Smooth muscle cell (in vitro differentiated cells): ENCODE data around the gene SATB2. TPM values are rescaled to one million over a fixed set of nuclear protein-coding genes. Genes with fewer than 3 reads are reported as not detected.

Source experiments
- DNase-seq: peaks from one replicate; lab custom pipeline; 2025; ENCODE audit not compliant: unreplicated experiment; lab: John Stamatoyannopoulos, UW
- H2AFZ ChIP-seq: fragments of 200-600 bp; sonication (generic); 2 replicates; pipeline ENCODE4 v1.6.0; 2016; ENCODE audit warnings: antibody characterized with exemption, low read depth, mild to moderate bottlenecking
- H3F3A ChIP-seq: fragments of 200-600 bp; sonication (generic); 2 replicates; pipeline ENCODE4 v1.6.0; 2017; ENCODE audit warnings: antibody characterized with exemption, low read depth
- H3K27ac ChIP-seq: fragments of 200-600 bp; sonication (generic); 2 replicates; pipeline ENCODE4 v1.5.1; 2016; ENCODE audit warnings: low read depth, mild to moderate bottlenecking
- H3K27me3 ChIP-seq: fragments of 200-600 bp; sonication (generic); 2 replicates; pipeline ENCODE4 v1.6.1; 2016; ENCODE audit warnings: low read depth, mild to moderate bottlenecking
- H3K36me3 ChIP-seq: fragments of 200-600 bp; sonication (generic); 2 replicates; pipeline ENCODE4 v1.5.1; 2016; ENCODE audit warnings: low read depth
- H3K4me1 ChIP-seq: fragments of 200-600 bp; sonication (generic); 2 replicates; pipeline ENCODE4 v1.5.1; 2016; ENCODE audit warnings: low read depth
- H3K4me2 ChIP-seq: fragments of 200-600 bp; sonication (generic); 2 replicates; pipeline ENCODE4 v1.6.0; 2016; ENCODE audit warnings: mild to moderate bottlenecking
- H3K4me3 ChIP-seq: fragments of 200-600 bp; sonication (generic); 2 replicates; pipeline ENCODE4 v1.5.1; 2016; ENCODE audit warnings: mild to moderate bottlenecking
- H3K79me2 ChIP-seq: fragments of 200-600 bp; sonication (generic); 2 replicates; pipeline ENCODE4 v1.6.0; 2016; ENCODE audit warnings: low read depth, mild to moderate bottlenecking
- H3K9ac ChIP-seq: fragments of 200-600 bp; sonication (generic); 2 replicates; pipeline ENCODE4 v1.6.0; 2016; ENCODE audit warnings: low read depth
- H3K9me3 ChIP-seq: fragments of 200-600 bp; sonication (generic); replicated peaks from 2 replicates; pipeline ENCODE4 v1.5.1; 2016; ENCODE audit warnings: low read depth
- H4K20me1 ChIP-seq: fragments of 200-600 bp; sonication (generic); 2 replicates; pipeline ENCODE4 v1.6.0; 2016; ENCODE audit warnings: low read depth
- WGBS: methylation state at CpG from one replicate; pipeline ENCODE4 v1.1.7; 2016; ENCODE audit warnings: low lambda C conversion rate; 5-methylcytosine and 5-hydroxymethylcytosine counted together
- polyA plus RNA-seq: library from polyadenylated mRNA; unstranded; fragments of >200 nt; fragmentation: Nextera tagmentation; extraction: Ambion mirVana; gene quantifications from 2 replicates; pipeline ENCODE4 v1.2.1, GENCODE V29; 2016
- total RNA-seq: library from RNA; depleted of rRNA; stranded (reverse); fragments of >200 nt; gene quantifications from 2 replicates; pipeline ENCODE4 v1.2.3, GENCODE V29; 2014
- TF ChIP-seq, protein P1 (sequence below): fragments of 200-600 bp; sonication (generic); IDR thresholded peaks from 2 replicates; pipeline ENCODE4 v1.5.1; 2017; ENCODE audit warnings: borderline replicate concordance, mild to moderate bottlenecking, antibody characterized with exemption; ENCODE audit not compliant: insufficient read depth, poor library complexity, severe bottlenecking

The SATB2 gene
- total and polyA plus RNA-seq, 2 experiments from 2014 or later: 0.73 to 12.5 TPM

DNA sequence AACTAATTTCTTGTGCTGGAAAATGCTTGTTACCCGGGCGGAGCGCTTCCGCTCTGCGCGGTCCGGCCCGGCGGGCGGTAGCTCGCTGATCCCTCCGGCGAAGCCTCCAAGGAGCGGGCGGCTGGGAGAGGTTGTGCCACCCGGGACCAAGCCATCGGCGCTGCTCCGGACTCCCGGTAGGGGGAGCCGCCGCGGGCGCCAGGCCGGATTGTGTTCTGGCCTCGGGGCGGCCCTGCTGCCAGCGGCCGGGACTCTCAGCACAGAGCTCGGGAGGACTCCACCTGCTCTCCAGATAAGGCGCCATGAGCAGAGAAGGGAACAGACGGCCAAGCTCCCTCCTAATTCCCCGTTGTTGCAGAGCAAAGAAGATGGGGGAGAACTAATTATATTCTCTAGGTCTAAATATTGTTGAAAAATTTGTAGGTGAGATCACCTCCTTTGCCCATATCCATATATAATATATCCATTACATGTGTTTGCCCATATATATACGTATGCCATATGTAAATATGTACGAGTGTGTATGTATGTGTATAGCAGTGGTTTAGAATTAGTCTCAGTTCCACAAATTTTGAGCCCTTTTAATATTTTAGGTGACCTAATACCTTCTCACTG lies 13.8 kb upstream of the SATB2 start:
- Histone ChIP-seq H3K79me2 (no peaks in the 10 kb centered on the region), H3K4me2 (peak overlapping the region; percentile 87), H4K20me1 (no peaks in the 10 kb centered on the region), H3K9ac (no peak overlapping the region), H3K27me3 (peaks cover 98% of the 10 kb centered on the region), H3K4me1 (peaks cover 11% of the 10 kb centered on the region), H3K4me3 (peak overlapping the region; percentile 44), H3K36me3 (no peaks in the 10 kb centered on the region), H3K9me3 (no peaks in the 10 kb centered on the region), H3K27ac (no peak overlapping the region), H3F3A (no peaks in the 10 kb centered on the region), H2AFZ (no peak overlapping the region)
- 6% methylated on average over 35 of the region's 35 CpGs for WGBS
- DNase-seq: peak; percentile 28
- TF ChIP-seq, protein P1, sequence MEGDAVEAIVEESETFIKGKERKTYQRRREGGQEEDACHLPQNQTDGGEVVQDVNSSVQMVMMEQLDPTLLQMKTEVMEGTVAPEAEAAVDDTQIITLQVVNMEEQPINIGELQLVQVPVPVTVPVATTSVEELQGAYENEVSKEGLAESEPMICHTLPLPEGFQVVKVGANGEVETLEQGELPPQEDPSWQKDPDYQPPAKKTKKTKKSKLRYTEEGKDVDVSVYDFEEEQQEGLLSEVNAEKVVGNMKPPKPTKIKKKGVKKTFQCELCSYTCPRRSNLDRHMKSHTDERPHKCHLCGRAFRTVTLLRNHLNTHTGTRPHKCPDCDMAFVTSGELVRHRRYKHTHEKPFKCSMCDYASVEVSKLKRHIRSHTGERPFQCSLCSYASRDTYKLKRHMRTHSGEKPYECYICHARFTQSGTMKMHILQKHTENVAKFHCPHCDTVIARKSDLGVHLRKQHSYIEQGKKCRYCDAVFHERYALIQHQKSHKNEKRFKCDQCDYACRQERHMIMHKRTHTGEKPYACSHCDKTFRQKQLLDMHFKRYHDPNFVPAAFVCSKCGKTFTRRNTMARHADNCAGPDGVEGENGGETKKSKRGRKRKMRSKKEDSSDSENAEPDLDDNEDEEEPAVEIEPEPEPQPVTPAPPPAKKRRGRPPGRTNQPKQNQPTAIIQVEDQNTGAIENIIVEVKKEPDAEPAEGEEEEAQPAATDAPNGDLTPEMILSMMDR: peak; percentile 73

DNA sequence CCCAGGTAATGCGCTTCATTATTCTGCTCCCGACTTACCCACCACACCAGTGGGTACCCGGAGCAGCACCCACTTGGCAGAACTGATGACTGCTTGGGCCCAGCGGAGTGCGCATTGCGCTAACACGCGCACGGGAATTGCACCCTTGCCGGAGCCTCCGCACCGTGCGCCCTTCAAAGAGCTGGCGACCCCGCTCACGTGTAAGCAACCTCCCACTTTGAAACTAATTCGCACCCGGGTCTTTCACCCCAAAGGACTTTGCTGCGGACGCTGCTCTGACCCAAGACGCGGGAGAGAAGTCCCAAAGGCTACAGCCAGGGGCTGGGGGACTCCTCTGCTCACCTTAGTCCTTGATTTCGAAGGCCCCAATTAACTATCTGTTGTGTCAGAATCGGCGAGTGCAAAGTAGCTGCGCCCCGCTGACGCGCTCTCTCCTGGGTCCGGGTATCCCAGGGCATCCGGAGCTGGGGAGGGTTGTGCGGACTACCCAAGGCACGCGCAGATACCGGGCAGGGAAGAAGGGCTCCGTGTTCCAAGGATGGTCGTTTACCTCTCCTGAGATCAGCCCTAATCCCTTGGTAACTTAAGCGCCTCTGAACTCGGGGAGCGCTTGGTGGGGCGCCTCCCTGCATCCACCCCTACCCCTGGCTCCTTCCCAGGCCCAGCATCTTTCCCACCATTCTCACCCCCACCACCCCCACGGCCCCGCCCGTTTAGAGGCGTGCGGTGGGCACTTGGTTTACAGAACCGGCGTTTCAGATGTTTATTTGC lies 13.1 kb upstream of the SATB2 start:
- Histone ChIP-seq H3K36me3 (no peaks in the 10 kb centered on the region), H3K9me3 (no peaks in the 10 kb centered on the region), H3K4me1 (peaks cover 11% of the 10 kb centered on the region), H3K4me3 (peak overlapping the region; percentile 44), H3F3A (no peaks in the 10 kb centered on the region), H3K4me2 (peak overlapping the region; percentile 87), H2AFZ (no peak overlapping the region), H4K20me1 (no peaks in the 10 kb centered on the region), H3K79me2 (no peaks in the 10 kb centered on the region), H3K27ac (no peak overlapping the region), H3K27me3 (peaks cover 99% of the 10 kb centered on the region), H3K9ac (no peak overlapping the region)
- DNase-seq: no peak
- 2% methylated on average over 47 of the region's 48 CpGs for WGBS
- TF ChIP-seq, protein P1: no peak

DNA sequence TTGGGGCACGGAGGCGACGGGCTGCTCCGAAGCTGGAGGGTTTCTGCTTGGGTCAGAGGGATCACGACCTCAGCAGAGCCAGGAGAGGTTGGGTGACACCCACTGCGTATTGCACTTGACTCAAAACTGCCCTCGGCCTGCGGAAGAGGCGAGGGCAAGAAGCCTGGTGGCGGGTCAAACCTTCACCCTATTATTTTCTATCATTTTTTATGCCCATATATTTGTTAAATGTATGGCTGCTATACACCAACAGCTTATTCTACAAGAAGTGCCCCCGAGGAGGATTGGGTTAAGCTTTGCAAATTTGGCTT lies 12.6 kb upstream of the SATB2 start:
- WGBS: 4% methylated on average over 11 of the region's 11 CpGs
- peak overlapping the region; percentile 87 for H3K4me2 ChIP-seq
- H2AFZ ChIP-seq: no peak overlapping the region
- no peaks in the 10 kb centered on the region for H3K79me2 ChIP-seq
- H3F3A ChIP-seq: no peaks in the 10 kb centered on the region
- H3K9ac ChIP-seq: no peak overlapping the region
- H3K4me1 ChIP-seq: peaks cover 11% of the 10 kb centered on the region
- no peaks in the 10 kb centered on the region for H3K36me3 ChIP-seq
- H3K27ac ChIP-seq: no peak overlapping the region
- TF ChIP-seq, protein P1: no peak
- H3K9me3 ChIP-seq: no peaks in the 10 kb centered on the region
- H4K20me1 ChIP-seq: no peaks in the 10 kb centered on the region
- no peak for DNase-seq
- H3K4me3 ChIP-seq: no peak overlapping the region
- peaks cover 99% of the 10 kb centered on the region for H3K27me3 ChIP-seq
